ENCODE measurements around the gene ADAM23.

- TF ChIP-seq EP300 (IDR thresholded peaks at IDR 0.05): no peak
- TF ChIP-seq POLR2AphosphoS5 (IDR thresholded peaks at IDR 0.05): no peak
- no peak for TF ChIP-seq CTCF (IDR thresholded peaks at IDR 0.05)
- no peak for TF ChIP-seq POLR2A (IDR thresholded peaks at IDR 0.05)
Observed at GRCh38 chr2:206452750-206453149, 9.4 kb downstream of the ADAM23 start.

All from upper lobe of left lung (tissue), 4 donors.